H1 (cell line): Measurements from ENCODE around the gene PLXNA4. TPM values are rescaled to one million over a fixed set of nuclear protein-coding genes. Genes with fewer than 3 reads are reported as not detected.

Experiments
- CTBP2 ChIP-seq: IDR thresholded peaks from 2 replicates; pipeline ENCODE4 v1.7.0; 2011; ENCODE audit warnings: borderline replicate concordance, mild to moderate bottlenecking, moderate library complexity, mixed read lengths, low read length; ENCODE audit not compliant: insufficient read depth, insufficient read length
- E2F6 ChIP-seq: IDR thresholded peaks from 2 replicates; pipeline ENCODE4 v1.6.1; 2012; ENCODE audit warnings: inconsistent platforms
- JUN ChIP-seq: IDR thresholded peaks from 2 replicates; pipeline ENCODE4 v1.6.1; 2011; ENCODE audit warnings: low read depth, mild to moderate bottlenecking, improper control_type of control experiment, low read length
- SAP30 ChIP-seq: fragments of 300-600 bp; sonication (generic); IDR thresholded peaks from 2 replicates; pipeline ENCODE4 v1.7.1; 2012; ENCODE audit warnings: low read length, moderate library complexity, mild to moderate bottlenecking, inconsistent platforms; ENCODE audit not compliant: insufficient read depth, insufficient replicate concordance
- polyA plus RNA-seq, 7 experiments: library from polyadenylated mRNA; depleted of rRNA in 3 of 7; stranded (reverse) in 5 of 7; unstranded in 2 of 7; fragments of >200 nt in 5 of 7; fragments of 200-250 nt in 2 of 7; gene quantifications; 1 replicate in 5 of 7; 2 replicates in 1 of 7; 4 replicates in 1 of 7; pipeline versions ENCODE4 v1.2.1 to v1.2.3, GENCODE V29; 2011 to 2013; ENCODE audit warnings: missing spikeins in 2 of 7, mixed read lengths in 2 of 7
- total RNA-seq: library from RNA; stranded (reverse); fragmentation: NEBNext Ultra II Directional; extraction: Animal tissue kit (Norgen Biotek cat#: 25700); gene quantifications from 2 replicates; pipeline ENCODE4 v1.2.1, GENCODE V29; 2021

PLXNA4 gene
- total and polyA plus RNA-seq, 2 of the 8 experiments (the other 6 are each of a cell fraction or from before 2014, with no cell fraction given) = 0.76 to 0.79 TPM

DNA sequence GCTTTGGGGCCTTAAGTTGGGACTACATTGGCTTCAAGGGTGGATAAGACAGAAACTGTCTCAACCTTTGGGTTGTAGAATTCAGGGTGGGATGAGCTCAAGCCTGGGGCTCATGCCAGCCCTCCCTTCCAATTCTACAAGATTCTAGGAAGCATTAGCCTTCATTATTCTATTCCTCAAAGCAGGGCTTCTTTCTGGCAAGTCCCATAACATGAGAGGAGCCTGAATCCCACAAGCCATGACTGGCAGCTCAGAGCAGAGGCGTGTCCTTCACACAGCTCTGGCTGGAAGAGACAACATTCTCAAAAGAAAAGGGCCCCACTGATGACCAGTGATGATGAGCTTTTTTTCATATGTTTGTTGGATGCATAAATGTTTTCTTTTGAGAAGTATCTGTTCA lies 187.6 kb downstream of the PLXNA4 start (continued):
- no peak for TF ChIP-seq CTBP2
- no peak for TF ChIP-seq SAP30
- TF ChIP-seq JUN = no peak
- TF ChIP-seq E2F6 = no peak
- TF ChIP-seq, all 59 proteins: peak for 0
